B cell (primary cell): ENCODE results near the gene ARHGEF37. TPM values are rescaled to one million over a fixed set of nuclear protein-coding genes. Genes with fewer than 3 reads are reported as not detected.

ENCODE experiments used
- ATAC-seq: fragments of 200-7000 bp; cut with Tn5 transposase; one replicate; pipeline ENCODE4 v1.10.0; 2021; ENCODE audit warnings: low read depth, mild to moderate bottlenecking, moderate number of reproducible peaks, moderate library complexity
- CTCF ChIA-PET: fragments of 350-600 bp; sonication (Branson Sonifier 250); formaldehyde crosslinking; loops from one replicate; lab custom pipeline; 2021; ENCODE audit warnings: antibody characterized with exemption, inconsistent platforms; lab: Charles Lee
- POLR2A ChIA-PET: fragments of 350-600 bp; sonication (Branson Sonifier 250); formaldehyde crosslinking; loops from one replicate; lab custom pipeline; 2021; ENCODE audit warnings: antibody characterized with exemption; lab: Charles Lee
- DNase-seq: peaks from one replicate; pipeline ENCODE4 v3.0.0; 2013
- H2AFZ ChIP-seq: 2 replicates; pipeline ENCODE4 v1.6.1; 2012; ENCODE audit warnings: mild to moderate bottlenecking, low read depth, low read length; ENCODE audit not compliant: insufficient read depth, poor library complexity, severe bottlenecking
- H3K27ac ChIP-seq, 2 donors: 1 replicate in 1 of 2; 2 replicates in 1 of 2; pipeline ENCODE4 v1.5.1; 2012 to 2013; ENCODE audit warnings: low read length in 2 of 2, mild to moderate bottlenecking in 2 of 2, moderate library complexity in 1 of 2
- H3K27me3 ChIP-seq, 4 experiments: fragments of 200-600 bp in 1 of 4; sonication (generic) in 1 of 4; replicated peaks in 1 of 4; 1 replicate in 2 of 4; 2 replicates in 2 of 4; pipeline versions ENCODE4 v1.6.1 to v1.7.0; 2013 to 2016; ENCODE audit warnings: low read length in 3 of 4, mild to moderate bottlenecking in 2 of 4, mixed read lengths in 1 of 4, moderate library complexity in 1 of 4; ENCODE audit not compliant: insufficient read depth in 4 of 4, control insufficient read depth in 3 of 4; ENCODE audit errors: control extremely low read depth in 1 of 4
- H3K36me3 ChIP-seq, 2 experiments: replicated peaks in 1 of 2; 1 replicate in 1 of 2; 2 replicates in 1 of 2; pipeline versions ENCODE4 v1.6.1 to v1.7.1; 2013; ENCODE audit warnings: low read length in 1 of 2; ENCODE audit not compliant: insufficient read depth in 2 of 2, control insufficient read depth in 1 of 2; ENCODE audit errors: control extremely low read depth in 1 of 2, extremely low read depth in 1 of 2
- H3K4me1 ChIP-seq, 2 donors: fragments of 200-600 bp in 1 of 2; sonication (generic) in 1 of 2; 1 replicate in 1 of 2; 2 replicates in 1 of 2; pipeline versions ENCODE4 v1.5.1 to v1.6.1; 2013 to 2017; ENCODE audit warnings: low read length in 2 of 2; ENCODE audit not compliant: control insufficient read depth in 2 of 2, insufficient read depth in 2 of 2
- H3K4me2 ChIP-seq: replicated peaks from 2 replicates; pipeline ENCODE3; 2012; ENCODE audit warnings: mild to moderate bottlenecking, low read depth, low read length; ENCODE audit not compliant: poor library complexity, severe bottlenecking
- H3K4me3 ChIP-seq, 5 experiments: fragments of 200-600 bp in 1 of 5; sonication (generic) in 1 of 5; 1 replicate in 3 of 5; 2 replicates in 2 of 5; pipeline versions ENCODE4 v1.5.1 to v1.7.0; 2011 to 2016; ENCODE audit warnings: low read length in 4 of 5, mild to moderate bottlenecking in 4 of 5, low read depth in 2 of 5, control low read depth in 1 of 5, moderate library complexity in 1 of 5; ENCODE audit not compliant: insufficient read depth in 1 of 5; ENCODE audit errors: control extremely low read depth in 1 of 5, extremely low read depth in 1 of 5
- H3K79me2 ChIP-seq: fragments of 200-600 bp; sonication (generic); one replicate; pipeline ENCODE4 v1.6.0; 2016; ENCODE audit warnings: low read length; ENCODE audit not compliant: control insufficient read depth, insufficient read depth
- H3K9ac ChIP-seq: fragments of 200-600 bp; sonication (generic); 2 replicates; pipeline ENCODE4 v1.6.1; 2017; ENCODE audit warnings: mild to moderate bottlenecking, low read length, moderate library complexity
- H3K9me3 ChIP-seq, 3 donors: one replicate each; pipeline versions ENCODE4 v1.6.1 to v1.7.1; 2013; ENCODE audit warnings: low read length in 2 of 3; ENCODE audit not compliant: control insufficient read depth in 2 of 3, insufficient read depth in 1 of 3; ENCODE audit errors: control extremely low read depth in 1 of 3
- H4K20me1 ChIP-seq: 2 replicates; pipeline ENCODE4 v1.6.0; 2012; ENCODE audit warnings: mild to moderate bottlenecking, low read length; ENCODE audit not compliant: insufficient read depth, control insufficient read depth, poor library complexity, severe bottlenecking
- H3K27ac Mint-ChIP-seq: one replicate; pipeline ENCODE4 v1.8.0; 2021; ENCODE audit warnings: mixed read lengths
- H3K27me3 Mint-ChIP-seq: one replicate; pipeline ENCODE4 v1.8.0; 2021; ENCODE audit warnings: mixed read lengths
- H3K4me1 Mint-ChIP-seq: one replicate; pipeline ENCODE4 v1.8.0; 2021; ENCODE audit warnings: mixed read lengths
- H3K4me3 Mint-ChIP-seq: one replicate; pipeline ENCODE4 v1.8.0; 2021; ENCODE audit warnings: mixed read lengths
- H3K9me3 Mint-ChIP-seq: one replicate; pipeline ENCODE4 v1.8.0; 2022; ENCODE audit warnings: mixed read lengths; ENCODE audit not compliant: insufficient read depth
- EZH2 ChIP-seq: IDR thresholded peaks from 2 replicates; pipeline ENCODE4 v1.6.1; 2012; ENCODE audit warnings: borderline replicate concordance, low read depth, mild to moderate bottlenecking, moderate library complexity, low read length; ENCODE audit not compliant: insufficient read depth, poor library complexity, severe bottlenecking
- WGBS: methylation state at CpG from one replicate; pipeline ENCODE4 v1.1.5; 2013; ENCODE audit warnings: missing lambda C conversion rate; ENCODE audit not compliant: insufficient coverage; 5-methylcytosine and 5-hydroxymethylcytosine counted together
- intact Hi-C: fragments of 100-400 bp; cut with micrococcal nuclease; formaldehyde crosslinking; loops from one replicate; pipeline ENCODE4 v1.10.0; 2022
- polyA plus RNA-seq: library from polyadenylated mRNA; depleted of rRNA; stranded (reverse); fragments of >200 nt; gene quantifications from 2 replicates; pipeline ENCODE4 v1.2.3, GENCODE V29; 2012
- total RNA-seq, 2 donors: library from RNA; stranded (reverse); fragments of 120-200 nt in 1 of 2; gene quantifications; 1 replicate in 1 of 2; 2 replicates in 1 of 2; pipeline versions ENCODE4 v1.2.3 to v1.2.4, GENCODE V29; 2013 to 2022
- TF ChIP-seq, protein P1 (sequence below): fragments of 200-600 bp; IDR thresholded peaks from one replicate; pipeline ENCODE4 v1.8.0; 2022; ENCODE audit warnings: antibody characterized with exemption, mild to moderate bottlenecking

Gene ARHGEF37
- total and polyA plus RNA-seq, 2 donors (not counting 1 experiment from before 2014, with no cell fraction given): 0.06 to 1.7 TPM

DNA sequence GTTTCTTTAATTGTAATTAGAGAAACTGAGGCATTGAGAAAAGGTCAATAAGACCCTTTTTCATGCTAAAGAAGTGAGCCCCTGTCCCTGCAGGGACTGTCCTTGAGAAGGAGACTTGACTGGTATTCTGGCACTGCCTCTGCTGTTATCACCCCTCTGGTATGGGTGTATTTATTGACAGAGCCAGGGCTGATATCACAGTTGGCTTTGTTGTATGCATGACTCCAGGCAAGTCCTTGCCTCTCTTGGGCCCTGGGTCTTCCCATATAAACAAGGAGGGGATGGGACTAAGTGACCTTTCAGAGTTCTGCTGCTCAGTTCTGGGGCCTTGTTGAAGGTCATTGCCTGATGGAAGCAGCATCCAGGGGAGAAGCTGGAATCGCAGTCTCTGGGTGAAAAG is 77.0 kb downstream of the ARHGEF37 start:
- Histone ChIP-seq H3K27me3 (peaks cover 0 to 3% (median 1%) of the 10 kb centered on the region in 4 experiments), H3K27ac (no peak overlapping the region), H4K20me1 (no peaks in the 10 kb centered on the region), H3K36me3 (no peaks in the 10 kb centered on the region), H3K4me3 (no peak overlapping the region), H3K9me3 (peaks cover 0 to 14% (median 9%) of the 10 kb centered on the region in 3 donors), H3K9ac (no peak overlapping the region), H3K4me2 (no peak overlapping the region), H2AFZ (no peak overlapping the region), H3K4me1 (no peaks in the 10 kb centered on the region), H3K79me2 (no peaks in the 10 kb centered on the region)
- WGBS: 100% methylated on average over 1 of the region's 1 CpG
- Mint-ChIP-seq H3K27ac (no peak overlapping the region), H3K9me3 (peaks cover 6% of the 10 kb centered on the region), H3K27me3 (peaks cover 32% of the 10 kb centered on the region), H3K4me1 (no peaks in the 10 kb centered on the region), H3K4me3 (no peak overlapping the region)
- intact Hi-C loops: no loop called here
- DNase-seq (no peak), ATAC-seq (no peak)
- ChIA-PET POLR2A (no interaction called here), CTCF (interaction anchor here (0.6 kb wide), 1 partner anchor 57 kb away, joined by 5 read pairs; no protein-coding TSS in a partner anchor)
- TF ChIP-seq, protein P1, sequence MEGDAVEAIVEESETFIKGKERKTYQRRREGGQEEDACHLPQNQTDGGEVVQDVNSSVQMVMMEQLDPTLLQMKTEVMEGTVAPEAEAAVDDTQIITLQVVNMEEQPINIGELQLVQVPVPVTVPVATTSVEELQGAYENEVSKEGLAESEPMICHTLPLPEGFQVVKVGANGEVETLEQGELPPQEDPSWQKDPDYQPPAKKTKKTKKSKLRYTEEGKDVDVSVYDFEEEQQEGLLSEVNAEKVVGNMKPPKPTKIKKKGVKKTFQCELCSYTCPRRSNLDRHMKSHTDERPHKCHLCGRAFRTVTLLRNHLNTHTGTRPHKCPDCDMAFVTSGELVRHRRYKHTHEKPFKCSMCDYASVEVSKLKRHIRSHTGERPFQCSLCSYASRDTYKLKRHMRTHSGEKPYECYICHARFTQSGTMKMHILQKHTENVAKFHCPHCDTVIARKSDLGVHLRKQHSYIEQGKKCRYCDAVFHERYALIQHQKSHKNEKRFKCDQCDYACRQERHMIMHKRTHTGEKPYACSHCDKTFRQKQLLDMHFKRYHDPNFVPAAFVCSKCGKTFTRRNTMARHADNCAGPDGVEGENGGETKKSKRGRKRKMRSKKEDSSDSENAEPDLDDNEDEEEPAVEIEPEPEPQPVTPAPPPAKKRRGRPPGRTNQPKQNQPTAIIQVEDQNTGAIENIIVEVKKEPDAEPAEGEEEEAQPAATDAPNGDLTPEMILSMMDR: no peak
- TF ChIP-seq EZH2: no peak

DNA sequence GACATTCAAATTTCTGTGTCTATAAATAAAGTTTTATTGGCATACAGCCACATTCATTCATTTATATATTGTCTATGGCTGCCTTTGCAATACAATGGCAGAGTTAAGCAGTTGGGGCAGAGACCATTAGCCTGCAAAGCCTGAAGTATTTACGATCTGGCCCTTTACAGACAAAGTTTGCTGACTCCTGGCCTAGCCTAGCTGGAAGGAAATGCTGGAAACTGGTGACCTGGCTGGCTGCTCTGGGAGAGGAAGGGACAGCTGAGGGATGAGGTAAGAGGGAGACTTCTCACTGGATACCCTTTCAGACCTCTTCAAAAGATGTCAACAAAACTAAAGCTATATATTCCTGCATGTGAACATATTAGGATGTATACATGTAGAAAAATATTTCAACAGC is 82.8 kb downstream of the ARHGEF37 start:
- TF ChIP-seq EZH2: no peak
- TF ChIP-seq, protein P1: no peak
- Histone ChIP-seq H3K9ac (no peak overlapping the region), H3K4me1 (peaks cover 0 to 4% of the 10 kb centered on the region in 2 donors), H3K79me2 (no peaks in the 10 kb centered on the region), H2AFZ (no peak overlapping the region), H4K20me1 (no peaks in the 10 kb centered on the region), H3K27ac (no peak overlapping the region), H3K27me3 (peaks cover 0 to 2% (median 0%) of the 10 kb centered on the region in 4 experiments), H3K4me3 (no peak overlapping the region), H3K36me3 (no peaks in the 10 kb centered on the region), H3K9me3 (peaks cover 0 to 15% (median 8%) of the 10 kb centered on the region in 3 donors), H3K4me2 (no peak overlapping the region)
- peaks cover 3% of the 10 kb centered on the region for H3K4me1 Mint-ChIP-seq
- H3K9me3 Mint-ChIP-seq: peaks cover 5% of the 10 kb centered on the region
- intact Hi-C loops: no loop called here
- ChIA-PET POLR2A (no interaction called here), CTCF (interaction anchor here (0.6 to 11.1 kb wide), 6 partner anchors 17 to 327 kb away, joined by 3 to 204 read pairs (median 6); no protein-coding TSS in a partner anchor)
- H3K27me3 Mint-ChIP-seq: peaks cover 11% of the 10 kb centered on the region
- DNase-seq (no peak), ATAC-seq (no peak)
- no peak overlapping the region for H3K4me3 Mint-ChIP-seq
- WGBS: 100% methylated on average over 1 of the region's 1 CpG
- H3K27ac Mint-ChIP-seq: no peak overlapping the region
